Activated T-helper 9 cell treated with anti-CD3 and anti-CD28 coated beads, Interleukin-2, amount 50 U/mL, for 16 hours (primary cell): ENCODE data around the gene FADS3.

Experiments
- DNase-seq: peaks from one replicate; pipeline ENCODE4 v3.0.0-alpha.2; 2020; ENCODE audit warnings: low read depth

FADS3 gene

DNA sequence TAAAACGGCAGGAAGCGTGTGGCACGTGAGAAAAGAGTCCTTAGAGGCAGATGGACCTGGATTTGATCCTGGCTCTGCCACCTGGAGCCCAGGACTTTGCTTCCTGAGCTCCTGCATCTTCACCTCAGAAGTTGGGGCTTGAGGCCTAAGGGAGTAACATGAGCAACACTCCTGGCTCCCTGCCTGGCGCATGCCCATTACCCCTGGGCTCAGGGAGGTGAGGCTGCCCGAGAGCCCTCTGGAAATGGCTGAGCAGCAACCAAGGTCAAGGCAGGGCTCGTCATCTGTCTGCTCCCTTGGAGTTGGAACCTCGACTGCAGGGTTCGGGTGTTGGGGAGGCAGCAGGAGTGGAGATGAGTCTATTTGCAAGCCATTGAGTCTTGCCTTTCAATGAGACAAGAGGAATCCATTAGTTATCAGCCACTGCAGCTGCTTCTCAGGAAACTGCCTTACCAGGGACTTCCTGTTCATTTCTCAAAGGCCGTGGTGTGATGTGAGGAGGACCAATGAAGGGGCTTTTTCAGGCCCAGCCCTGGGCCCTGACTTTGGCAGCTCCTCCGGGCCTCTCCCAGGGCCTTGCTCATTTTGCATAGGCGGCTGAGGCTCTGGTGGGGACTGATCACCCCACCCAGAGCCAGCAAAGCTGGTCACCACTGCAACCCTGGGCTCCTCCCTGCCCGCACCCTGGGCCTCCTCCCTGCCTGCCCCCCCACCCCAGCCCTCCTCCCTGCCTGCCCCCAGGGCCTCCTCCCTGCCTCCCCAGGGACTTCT is 56.9 kb downstream of the FADS3 start:
- DNase-seq: no peak

DNA sequence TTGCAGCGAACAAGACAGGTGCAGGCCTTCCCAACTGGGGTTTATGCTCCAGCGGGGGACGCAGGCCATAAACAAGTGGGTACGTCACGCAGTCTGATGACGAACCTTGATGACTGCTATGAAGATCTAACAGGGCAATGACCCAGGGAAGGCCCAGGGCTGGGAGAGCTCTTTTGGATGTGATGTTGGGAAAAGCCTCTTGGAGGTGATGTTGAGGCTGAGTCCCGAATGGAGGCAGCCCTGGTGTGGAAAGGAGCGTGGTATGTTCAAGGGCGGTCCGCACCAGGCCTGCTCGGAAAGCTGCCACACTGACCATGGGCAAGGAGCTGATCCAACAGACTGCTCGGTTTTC is 57.4 kb downstream of the FADS3 start:
- no peak for DNase-seq

- no peak for DNase-seq
Observed at GRCh38 chr11:61833471-61833870, 57.9 kb downstream of the FADS3 start.

DNA sequence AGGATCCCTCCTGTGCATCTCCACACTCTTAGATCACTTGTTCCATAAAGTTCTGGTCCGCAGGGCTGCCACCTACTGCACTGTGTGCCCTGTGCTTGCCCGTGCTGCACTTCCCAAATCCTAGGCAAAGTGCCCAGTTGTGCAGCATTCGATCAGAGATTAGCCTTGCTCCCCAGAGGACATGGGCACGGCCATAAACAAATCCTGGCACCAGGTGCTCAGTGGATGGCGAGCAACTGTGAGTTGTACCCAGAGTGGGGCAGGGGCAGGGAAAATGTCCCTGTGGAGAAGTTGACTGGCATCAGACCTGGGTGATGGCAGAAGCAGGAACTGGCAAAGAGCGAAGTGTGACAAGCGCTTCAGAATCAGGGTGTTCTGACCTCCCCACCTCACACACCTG is 58.6 kb downstream of the FADS3 start:
- DNase-seq: no peak

DNA sequence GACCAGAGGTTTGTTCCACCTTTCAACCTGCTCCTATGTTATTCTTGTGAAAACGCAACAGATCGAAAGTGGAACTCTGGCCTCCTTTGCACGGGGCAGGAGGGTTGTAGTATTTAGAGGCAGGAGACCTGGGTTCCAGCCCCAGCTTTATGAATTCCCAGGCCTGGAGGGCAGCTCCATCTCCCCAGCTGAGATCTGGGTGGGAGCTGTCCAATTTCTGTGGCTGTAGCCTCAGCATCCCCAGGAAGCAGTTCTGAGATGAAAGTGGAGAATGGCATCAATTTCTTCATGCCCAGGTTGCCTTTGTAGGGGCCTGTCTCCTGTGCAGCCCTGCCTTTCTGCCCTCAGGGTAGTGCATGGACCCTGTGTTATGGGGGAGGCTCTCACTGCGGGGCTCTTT is 59.1 kb downstream of the FADS3 start:
- DNase-seq: no peak

DNA sequence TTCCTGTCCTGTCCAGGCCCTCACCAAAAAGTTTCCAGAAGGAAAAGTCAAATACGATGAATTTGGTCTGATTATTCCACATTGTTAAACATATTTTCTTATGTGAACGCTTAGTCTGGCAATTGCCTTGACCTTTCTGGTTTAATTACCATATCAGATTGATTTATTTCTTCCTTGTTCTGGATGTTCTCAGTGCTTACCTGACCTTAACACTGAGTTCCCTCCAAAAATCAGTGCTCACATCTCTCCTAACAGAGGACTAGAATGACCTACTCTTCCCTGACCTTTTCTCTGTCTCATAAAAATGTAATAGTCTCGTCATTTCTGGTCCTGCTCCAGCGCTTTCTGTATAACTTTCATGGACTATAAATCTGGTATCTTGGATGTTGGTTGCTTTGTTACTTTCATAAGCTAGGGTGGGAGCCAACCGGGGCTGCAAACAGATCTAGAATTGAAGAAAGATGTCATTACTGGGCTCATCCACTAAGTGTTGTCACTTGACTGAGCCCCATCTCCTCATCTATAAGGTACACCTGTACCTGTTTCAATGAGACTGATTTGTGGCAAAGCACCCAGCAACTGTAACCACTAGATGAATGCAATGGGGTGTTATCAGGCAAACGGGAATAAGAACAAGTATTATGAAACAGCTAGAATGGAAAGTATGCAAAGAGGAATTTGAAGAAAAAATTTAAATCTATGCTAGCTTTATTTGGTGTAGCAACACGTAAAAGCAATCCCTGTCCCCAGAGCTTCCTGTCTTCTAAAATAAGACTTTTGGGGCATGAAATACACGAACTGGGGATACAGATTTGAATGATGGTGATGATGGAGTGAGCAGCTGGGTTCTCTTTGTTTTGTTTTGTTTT is 60.9 kb downstream of the FADS3 start:
- DNase-seq: no peak

- no peak for DNase-seq
Observed at GRCh38 chr11:61829806-61830205, 61.5 kb downstream of the FADS3 start.

- peak; percentile 10 for DNase-seq
Observed at GRCh38 chr11:61828629-61829407, 62.5 kb downstream of the FADS3 start.

- DNase-seq: no peak
Observed at GRCh38 chr11:61828379-61828628, 63.0 kb downstream of the FADS3 start.

GRCh38 chr11:61827571-61828378 is 63.6 kb downstream of the FADS3 start, which contains the start of gene FADS2:
Gene FADS2, plus strand, starts transcription at chr11:61828300. Its CDS starts 91 bp downstream, at chr11:61828391.
- peak; percentile 41 for DNase-seq

GRCh38 chr11:61826930-61827570 is 64.3 kb downstream of the FADS3 start:
- no peak for DNase-seq
